IPS-20b (cell line): Measurements from ENCODE around the gene SLFNL1.

Experiments used
- H3K27ac ChIP-seq: one replicate; pipeline ENCODE4 v1.5.1; 2013; ENCODE audit warnings: low read length
- H3K27me3 ChIP-seq: 2 replicates; pipeline ENCODE4 v1.6.1; 2013; ENCODE audit warnings: mild to moderate bottlenecking, low read length, inconsistent platforms; ENCODE audit not compliant: insufficient read depth
- H3K36me3 ChIP-seq: 2 replicates; pipeline ENCODE4 v1.6.1; 2013; ENCODE audit warnings: low read depth, mild to moderate bottlenecking, inconsistent platforms, low read length, moderate library complexity; ENCODE audit not compliant: insufficient read depth
- H3K4me1 ChIP-seq: 2 replicates; pipeline ENCODE4 v1.6.1; 2013; ENCODE audit warnings: mild to moderate bottlenecking, control low read depth, inconsistent platforms, low read length, moderate library complexity; ENCODE audit not compliant: insufficient read depth
- H3K4me3 ChIP-seq: 2 replicates; pipeline ENCODE4 v1.5.1; 2013; ENCODE audit warnings: mild to moderate bottlenecking, low read length, inconsistent platforms
- H3K9ac ChIP-seq: 2 replicates; pipeline ENCODE4 v1.6.1; 2013; ENCODE audit warnings: low read depth, mild to moderate bottlenecking, inconsistent platforms, low read length, moderate library complexity
- H3K9me3 ChIP-seq: 2 replicates; pipeline ENCODE4 v1.6.1; 2013; ENCODE audit warnings: mild to moderate bottlenecking, low read depth, low read length, inconsistent platforms; ENCODE audit not compliant: insufficient read depth

The SLFNL1 gene

GRCh38 chr1:40984531-40984930, 37.0 kb downstream of the SLFNL1 start:
- no peak overlapping the region for H3K27ac ChIP-seq
- H3K9ac ChIP-seq = no peak overlapping the region

GRCh38 chr1:40984066-40984465, 37.5 kb downstream of the SLFNL1 start:
- Histone ChIP-seq H3K4me3 (no peak overlapping the region), H3K36me3 (peaks cover 70% of the 10 kb centered on the region), H3K9me3 (no peaks in the 10 kb centered on the region), H3K27ac (no peak overlapping the region), H3K4me1 (peaks cover 8% of the 10 kb centered on the region), H3K9ac (no peak overlapping the region), H3K27me3 (no peaks in the 10 kb centered on the region)

More at GRCh38 chr1:40984531-40984930, 37.0 kb downstream of the SLFNL1 start:
- peaks cover 8% of the 10 kb centered on the region for H3K4me1 ChIP-seq
- H3K9me3 ChIP-seq = no peaks in the 10 kb centered on the region
- no peaks in the 10 kb centered on the region for H3K27me3 ChIP-seq
- peaks cover 75% of the 10 kb centered on the region for H3K36me3 ChIP-seq
- no peak overlapping the region for H3K4me3 ChIP-seq

GRCh38 chr1:40983286-40983685, 38.2 kb downstream of the SLFNL1 start:
- no peak overlapping the region for H3K9ac ChIP-seq
- H3K27ac ChIP-seq = no peak overlapping the region
- no peaks in the 10 kb centered on the region for H3K9me3 ChIP-seq
- no peaks in the 10 kb centered on the region for H3K27me3 ChIP-seq
- H3K36me3 ChIP-seq = peaks cover 62% of the 10 kb centered on the region
- H3K4me1 ChIP-seq = peaks cover 8% of the 10 kb centered on the region
- no peak overlapping the region for H3K4me3 ChIP-seq

GRCh38 chr1:40982721-40983120, 38.8 kb downstream of the SLFNL1 start:
- peaks cover 8% of the 10 kb centered on the region for H3K4me1 ChIP-seq
- no peak overlapping the region for H3K9ac ChIP-seq
- no peak overlapping the region for H3K27ac ChIP-seq
- H3K36me3 ChIP-seq = peaks cover 57% of the 10 kb centered on the region
- H3K9me3 ChIP-seq = no peaks in the 10 kb centered on the region
- no peaks in the 10 kb centered on the region for H3K27me3 ChIP-seq
- no peak overlapping the region for H3K4me3 ChIP-seq

- Histone ChIP-seq H3K36me3 (peaks cover 48% of the 10 kb centered on the region), H3K9me3 (no peaks in the 10 kb centered on the region), H3K4me3 (peak overlapping the region; percentile 90), H3K4me1 (peaks cover 8% of the 10 kb centered on the region), H3K9ac (peak overlapping the region; percentile 88; the same call in 1 of the 2 replicates), H3K27ac (no peak overlapping the region), H3K27me3 (no peaks in the 10 kb centered on the region)
Measured at GRCh38 chr1:40981691-40982448, 39.7 kb downstream of the SLFNL1 start.

- Histone ChIP-seq H3K4me1 (peaks cover 8% of the 10 kb centered on the region), H3K4me3 (peak overlapping the region; percentile 90), H3K9ac (peak overlapping the region; percentile 88), H3K27me3 (no peaks in the 10 kb centered on the region), H3K9me3 (no peaks in the 10 kb centered on the region), H3K27ac (peak overlapping the region; percentile 1), H3K36me3 (peaks cover 35% of the 10 kb centered on the region)
Measured at GRCh38 chr1:40980453-40981121, 40.9 kb downstream of the SLFNL1 start.

GRCh38 chr1:40980068-40980452, 41.5 kb downstream of the SLFNL1 start:
- Histone ChIP-seq H3K27me3 (no peaks in the 10 kb centered on the region), H3K27ac (peak overlapping the region; percentile 1), H3K36me3 (peaks cover 30% of the 10 kb centered on the region), H3K9ac (peak overlapping the region; percentile 88), H3K9me3 (no peaks in the 10 kb centered on the region), H3K4me3 (peak overlapping the region; percentile 90), H3K4me1 (peaks cover 8% of the 10 kb centered on the region)

- Histone ChIP-seq H3K4me3 (peak within 1 kb of the TSS; percentile 90), H3K9me3 (no peaks in the 10 kb centered on the region), H3K9ac (peak within 1 kb of the TSS; percentile 88), H3K27me3 (no peaks in the 10 kb centered on the region), H3K36me3 (peaks cover 24% of the 10 kb centered on the region), H3K4me1 (peaks cover 8% of the 10 kb centered on the region), H3K27ac (peak within 1 kb of the TSS; percentile 73)
Measured at GRCh38 chr1:40979241-40980067, 42.1 kb downstream of the SLFNL1 start, which contains the start of gene CTPS1. Gene CTPS1, plus strand, starts transcription at chr1:40979696. Its CDS starts 3,595 bp downstream, at chr1:40983291.

- H3K4me1 ChIP-seq = peaks cover 8% of the 10 kb centered on the region
- no peaks in the 10 kb centered on the region for H3K9me3 ChIP-seq
- H3K27ac ChIP-seq = peak overlapping the region; percentile 73
- peak overlapping the region; percentile 90 for H3K4me3 ChIP-seq
- H3K36me3 ChIP-seq = peaks cover 18% of the 10 kb centered on the region
- H3K9ac ChIP-seq = peak overlapping the region; percentile 88; the same call in 1 of the 2 replicates
- H3K27me3 ChIP-seq = no peaks in the 10 kb centered on the region
Measured at GRCh38 chr1:40978886-40979240, 42.7 kb downstream of the SLFNL1 start.

GRCh38 chr1:40977716-40978115, 43.8 kb downstream of the SLFNL1 start:
- no peaks in the 10 kb centered on the region for H3K9me3 ChIP-seq
- H3K4me1 ChIP-seq = peaks cover 8% of the 10 kb centered on the region
- H3K9ac ChIP-seq = no peak overlapping the region
- H3K27ac ChIP-seq = no peak overlapping the region
- H3K27me3 ChIP-seq = no peaks in the 10 kb centered on the region
- H3K4me3 ChIP-seq = no peak overlapping the region
- peaks cover 7% of the 10 kb centered on the region for H3K36me3 ChIP-seq

- H3K9ac ChIP-seq = no peak overlapping the region
- H3K36me3 ChIP-seq = peaks cover 7% of the 10 kb centered on the region
- no peak overlapping the region for H3K27ac ChIP-seq
- H3K27me3 ChIP-seq = no peaks in the 10 kb centered on the region
- no peak overlapping the region for H3K4me3 ChIP-seq
- H3K9me3 ChIP-seq = no peaks in the 10 kb centered on the region
- peaks cover 8% of the 10 kb centered on the region for H3K4me1 ChIP-seq
Measured at GRCh38 chr1:40976952-40977690, 44.4 kb downstream of the SLFNL1 start.
